Suprapubic skin (tissue), 4 donors: Measurements from ENCODE around the gene MS4A14.

Source experiments
- CTCF ChIP-seq, 2 donors: fragments of 200-600 bp in 1 of 2; fragments of 450-650 bp in 1 of 2; sonication (generic) in 1 of 2; IDR thresholded peaks; one replicate each; pipeline ENCODE4 v1.5.1; 2016 to 2019; ENCODE audit warnings: antibody characterized with exemption in 2 of 2, mild to moderate bottlenecking in 1 of 2, moderate library complexity in 1 of 2
- POLR2A ChIP-seq, 2 donors: fragments of 450-650 bp; IDR thresholded peaks; one replicate each; pipeline ENCODE4 v1.6.1; 2017; ENCODE audit warnings: antibody characterized with exemption in 2 of 2, mild to moderate bottlenecking in 2 of 2, moderate library complexity in 2 of 2
- POLR2AphosphoS5 ChIP-seq, 3 donors: sonication (generic); formaldehyde crosslinking; IDR thresholded peaks; one replicate each; pipeline ENCODE4 v1.6.1; 2017; ENCODE audit warnings: antibody characterized with exemption in 3 of 3

GRCh38 chr11:60447070-60447469 lies 50.8 kb downstream of the MS4A14 start:
- TF ChIP-seq CTCF (IDR thresholded peaks at IDR 0.05) (no peak), POLR2A (IDR thresholded peaks at IDR 0.05) (no peak), POLR2AphosphoS5 (IDR thresholded peaks at IDR 0.05) (no peak)
